Tibial nerve (tissue), 4 donors: Measurements from ENCODE around the gene LTBP3. TPM values are rescaled to one million over a fixed set of nuclear protein-coding genes. Genes with fewer than 3 reads are reported as not detected.

Source experiments
- DNase-seq, 2 donors: peaks; one replicate each; pipeline ENCODE4 v3.0.0-alpha.2; 2019; ENCODE audit warnings: low spot score in 2 of 2
- H3K27ac ChIP-seq, 4 donors: fragments of 200-600 bp; sonication (generic) in 3 of 4; one replicate each; pipeline ENCODE4 v1.5.1; 2017 to 2019; ENCODE audit warnings: mild to moderate bottlenecking in 1 of 4
- H3K27me3 ChIP-seq, 2 donors: fragments of 200-600 bp; sonication (generic) in 1 of 2; one replicate each; pipeline versions ENCODE4 v1.5.1 to v1.6.0; 2017 to 2019
- H3K36me3 ChIP-seq, 3 donors: fragments of 200-600 bp; sonication (generic); one replicate each; pipeline ENCODE4 v1.5.1; 2018 to 2019
- H3K4me1 ChIP-seq, 4 donors: fragments of 200-600 bp; sonication (generic) in 3 of 4; one replicate each; pipeline ENCODE4 v1.5.1; 2017 to 2019
- H3K4me3 ChIP-seq, 4 donors: fragments of 200-600 bp; sonication (generic) in 3 of 4; one replicate each; pipeline ENCODE4 v1.5.1; 2017 to 2019; ENCODE audit warnings: mild to moderate bottlenecking in 1 of 4, moderate library complexity in 1 of 4
- H3K9me3 ChIP-seq, 4 donors: fragments of 200-600 bp; sonication (generic) in 3 of 4; one replicate each; pipeline ENCODE4 v1.5.1; 2017 to 2019
- EP300 ChIP-seq, 2 donors: sonication (generic); formaldehyde crosslinking; IDR thresholded peaks; one replicate each; pipeline ENCODE4 v1.6.1; 2017; ENCODE audit warnings: antibody characterized with exemption in 2 of 2, mild to moderate bottlenecking in 1 of 2
- POLR2A ChIP-seq, 2 donors: fragments of 450-650 bp; IDR thresholded peaks; one replicate each; pipeline ENCODE4 v1.6.1; 2017; ENCODE audit warnings: antibody characterized with exemption in 2 of 2, mild to moderate bottlenecking in 2 of 2, moderate library complexity in 2 of 2
- WGBS, 2 donors: methylation state at CpG; one replicate each; pipeline ENCODE4 v1.1.5; 2018; 5-methylcytosine and 5-hydroxymethylcytosine counted together
- total RNA-seq, 4 donors: library from RNA; depleted of rRNA; stranded (reverse); fragments of >200 nt; gene quantifications; one replicate each; pipeline ENCODE4 v1.1.0, GENCODE V29; 2016
- TF ChIP-seq, protein P1 (sequence below), 5 experiments: fragments of 200-600 bp in 3 of 5; fragments of 450-650 bp in 2 of 5; sonication (generic) in 3 of 5; IDR thresholded peaks; one replicate each; pipeline ENCODE4 v1.5.1; 2016 to 2019; ENCODE audit warnings: antibody characterized with exemption in 5 of 5, mild to moderate bottlenecking in 3 of 5, moderate library complexity in 2 of 5

LTBP3 gene
- total RNA-seq, 4 donors from 2014 or later: 236 to 476 (median 386) TPM

DNA sequence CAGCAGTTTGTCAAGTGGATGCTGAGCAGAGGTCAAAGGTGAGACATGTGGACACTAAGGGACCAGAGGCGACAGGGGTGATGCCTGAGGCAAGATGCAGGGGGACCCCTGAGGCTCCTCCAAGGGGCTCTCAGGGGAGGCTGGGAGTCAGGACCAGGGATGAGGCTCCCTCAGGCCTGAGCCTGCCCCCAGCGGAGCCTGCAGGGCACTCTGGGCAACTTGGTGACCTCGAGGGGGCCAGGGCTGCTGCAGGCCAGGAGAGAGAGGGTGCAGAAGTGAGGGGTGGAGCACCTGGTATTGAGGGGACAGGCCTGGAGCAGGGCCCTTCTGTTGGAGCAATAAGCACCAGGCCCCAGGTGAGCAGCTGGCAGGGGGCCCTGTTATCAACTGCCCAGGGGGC, 23.8 kb upstream of the LTBP3 start:
- Histone ChIP-seq H3K27me3 (no peaks in the 10 kb centered on the region), H3K4me3 (no peak overlapping the region), H3K9me3 (no peaks in the 10 kb centered on the region), H3K27ac (peak overlapping the region in 1 of 4 donors; percentile 3), H3K36me3 (peaks cover 2 to 69% (median 15%) of the 10 kb centered on the region in 3 donors), H3K4me1 (peaks cover 0 to 52% (median 25%) of the 10 kb centered on the region in 4 donors)
- TF ChIP-seq, protein P1, sequence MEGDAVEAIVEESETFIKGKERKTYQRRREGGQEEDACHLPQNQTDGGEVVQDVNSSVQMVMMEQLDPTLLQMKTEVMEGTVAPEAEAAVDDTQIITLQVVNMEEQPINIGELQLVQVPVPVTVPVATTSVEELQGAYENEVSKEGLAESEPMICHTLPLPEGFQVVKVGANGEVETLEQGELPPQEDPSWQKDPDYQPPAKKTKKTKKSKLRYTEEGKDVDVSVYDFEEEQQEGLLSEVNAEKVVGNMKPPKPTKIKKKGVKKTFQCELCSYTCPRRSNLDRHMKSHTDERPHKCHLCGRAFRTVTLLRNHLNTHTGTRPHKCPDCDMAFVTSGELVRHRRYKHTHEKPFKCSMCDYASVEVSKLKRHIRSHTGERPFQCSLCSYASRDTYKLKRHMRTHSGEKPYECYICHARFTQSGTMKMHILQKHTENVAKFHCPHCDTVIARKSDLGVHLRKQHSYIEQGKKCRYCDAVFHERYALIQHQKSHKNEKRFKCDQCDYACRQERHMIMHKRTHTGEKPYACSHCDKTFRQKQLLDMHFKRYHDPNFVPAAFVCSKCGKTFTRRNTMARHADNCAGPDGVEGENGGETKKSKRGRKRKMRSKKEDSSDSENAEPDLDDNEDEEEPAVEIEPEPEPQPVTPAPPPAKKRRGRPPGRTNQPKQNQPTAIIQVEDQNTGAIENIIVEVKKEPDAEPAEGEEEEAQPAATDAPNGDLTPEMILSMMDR (IDR thresholded peaks at IDR 0.05): no peak
- no peak for TF ChIP-seq EP300 (IDR thresholded peaks at IDR 0.05)
- no peak for TF ChIP-seq POLR2A (IDR thresholded peaks at IDR 0.05)
- 65 to 85% methylated on average over 3 of the region's 3 CpGs for WGBS, 2 donors
- no peak for DNase-seq

DNA sequence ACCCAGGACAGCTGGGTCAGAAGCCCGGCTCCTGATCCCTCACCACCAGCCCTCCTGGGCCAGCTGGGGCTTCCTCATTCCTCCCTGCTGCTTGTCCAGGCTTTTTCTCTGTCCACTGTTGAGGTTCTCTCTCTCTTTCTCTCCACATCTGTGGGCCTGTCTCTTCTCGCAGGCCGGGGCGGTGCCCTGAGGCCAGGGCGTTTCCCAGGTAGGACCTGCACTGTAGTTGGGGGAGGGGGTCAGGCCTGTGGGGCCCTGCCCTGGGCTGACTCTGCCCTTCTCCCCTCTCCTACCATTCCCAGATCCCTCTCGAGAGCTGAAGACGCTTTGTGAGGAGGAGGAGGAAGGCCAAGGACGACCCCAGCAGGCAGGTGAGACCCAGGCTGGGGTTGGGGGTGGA, 22.6 kb upstream of the LTBP3 start:
- no peak for DNase-seq
- Histone ChIP-seq H3K27me3 (no peaks in the 10 kb centered on the region), H3K36me3 (peaks cover 2 to 64% (median 15%) of the 10 kb centered on the region in 3 donors), H3K4me3 (no peak overlapping the region), H3K27ac (peak overlapping the region in 1 of 4 donors; percentile 21), H3K4me1 (peaks cover 0 to 50% (median 26%) of the 10 kb centered on the region in 4 donors), H3K9me3 (no peaks in the 10 kb centered on the region)
- no peak for TF ChIP-seq EP300 (IDR thresholded peaks at IDR 0.05)
- TF ChIP-seq, protein P1 (IDR thresholded peaks at IDR 0.05): no peak
- TF ChIP-seq POLR2A (IDR thresholded peaks at IDR 0.05): no peak
- 87 to 88% methylated on average over 8 of the region's 8 CpGs for WGBS, 2 donors

DNA sequence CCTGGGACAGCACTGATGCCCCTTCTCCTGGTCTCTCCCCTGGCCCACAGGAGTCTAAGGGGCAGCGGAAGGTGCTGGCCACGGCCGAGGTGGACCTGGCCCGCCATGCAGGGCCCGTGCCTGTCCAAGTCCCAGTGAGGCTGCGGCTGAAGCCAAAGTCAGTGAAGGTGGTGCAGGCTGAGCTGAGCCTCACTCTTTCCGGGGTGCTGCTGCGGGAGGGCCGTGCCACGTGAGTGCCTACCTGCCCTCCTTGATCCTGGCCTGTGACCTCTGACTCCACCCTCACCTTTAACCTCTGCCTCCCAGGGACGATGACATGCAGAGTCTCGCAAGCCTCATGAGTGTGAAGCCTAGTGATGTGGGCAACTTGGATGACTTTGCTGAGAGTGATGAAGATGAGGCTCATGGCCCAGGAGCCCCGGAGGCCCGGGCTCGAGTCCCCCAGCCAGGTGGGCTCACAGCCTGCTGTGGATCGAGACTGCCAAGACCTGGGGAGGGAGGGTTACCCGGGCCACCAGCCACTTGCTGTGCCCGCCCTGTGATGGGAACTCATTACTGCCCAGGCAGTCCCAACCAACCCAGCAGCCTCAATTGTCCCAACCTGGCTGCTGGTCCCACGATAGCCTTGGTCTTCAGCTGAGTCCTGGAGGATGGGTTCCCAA, 22.0 kb upstream of the LTBP3 start:
- 84 to 85% methylated on average over 12 to 18 of the region's 19 CpGs for WGBS, 2 donors
- no peak overlapping the region for H3K4me3 ChIP-seq
- DNase-seq: no peak
- H3K4me1 ChIP-seq: peaks cover 0 to 51% (median 31%) of the 10 kb centered on the region in 4 donors
- H3K9me3 ChIP-seq: no peaks in the 10 kb centered on the region
- peak overlapping the region in 1 of 4 donors; percentile 21 for H3K27ac ChIP-seq
- peaks cover 2 to 59% (median 15%) of the 10 kb centered on the region in 3 donors for H3K36me3 ChIP-seq
- TF ChIP-seq, protein P1 (IDR thresholded peaks at IDR 0.05): no peak
- TF ChIP-seq EP300 (IDR thresholded peaks at IDR 0.05) (no peak), POLR2A (IDR thresholded peaks at IDR 0.05) (no peak)
- no peaks in the 10 kb centered on the region for H3K27me3 ChIP-seq

DNA sequence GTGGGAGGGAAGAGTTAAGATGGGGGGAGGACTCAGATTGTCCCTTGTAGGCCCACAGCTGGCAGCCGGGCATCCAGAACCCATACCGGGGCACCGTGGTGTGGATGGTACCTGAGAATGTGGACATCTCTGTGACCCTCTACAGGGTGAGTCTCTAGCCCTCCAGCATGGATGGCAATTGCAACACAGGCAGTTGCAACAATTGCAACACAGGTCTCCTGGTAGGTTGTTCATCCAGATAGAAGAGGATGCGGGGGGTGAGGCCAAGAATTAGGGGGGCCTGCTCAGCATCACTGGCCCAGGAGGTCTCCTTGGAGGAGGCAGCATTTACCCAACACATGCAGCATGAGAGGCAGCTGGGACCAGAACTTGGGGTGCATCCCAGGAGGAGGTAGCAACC, 21.1 kb upstream of the LTBP3 start:
- Histone ChIP-seq H3K4me3 (no peak overlapping the region), H3K36me3 (peaks cover 2 to 52% (median 15%) of the 10 kb centered on the region in 3 donors), H3K9me3 (no peaks in the 10 kb centered on the region), H3K4me1 (peaks cover 0 to 53% (median 37%) of the 10 kb centered on the region in 4 donors), H3K27ac (peak overlapping the region in 2 of 4 donors; percentile 94 to 95), H3K27me3 (no peaks in the 10 kb centered on the region)
- no peak for DNase-seq
- 83 to 88% methylated on average over 4 of the region's 4 CpGs for WGBS, 2 donors
- TF ChIP-seq, protein P1 (IDR thresholded peaks at IDR 0.05): no peak
- no peak for TF ChIP-seq EP300 (IDR thresholded peaks at IDR 0.05)
- TF ChIP-seq POLR2A (IDR thresholded peaks at IDR 0.05): no peak

DNA sequence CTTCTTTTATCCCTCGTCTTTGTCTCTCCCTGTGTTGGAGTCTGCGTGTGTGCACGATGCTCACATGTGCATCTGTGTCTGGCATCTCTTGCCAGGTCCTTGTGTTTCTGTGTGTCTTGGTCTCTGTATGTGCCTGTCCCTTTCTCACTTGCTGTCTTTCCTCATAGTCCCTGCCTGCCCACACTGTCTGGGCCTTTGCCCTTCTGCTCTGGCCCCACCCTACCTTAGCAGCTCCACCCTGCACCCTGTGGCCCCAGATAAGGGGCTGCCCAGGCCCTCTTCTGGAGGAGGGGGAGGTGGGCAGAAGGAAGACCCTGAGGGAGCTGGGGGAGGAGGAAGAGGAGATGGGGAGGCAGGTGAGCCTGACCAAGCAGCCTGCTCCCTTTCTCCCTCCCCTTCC, 20.5 kb upstream of the LTBP3 start:
- H3K36me3 ChIP-seq: peaks cover 2 to 46% (median 15%) of the 10 kb centered on the region in 3 donors
- no peaks in the 10 kb centered on the region for H3K27me3 ChIP-seq
- 59 to 65% methylated on average over 3 of the region's 3 CpGs for WGBS, 2 donors
- TF ChIP-seq, protein P1 (IDR thresholded peaks at IDR 0.05): no peak
- no peak for TF ChIP-seq POLR2A (IDR thresholded peaks at IDR 0.05)
- TF ChIP-seq EP300 (IDR thresholded peaks at IDR 0.05): no peak
- H3K4me3 ChIP-seq: no peak overlapping the region
- no peaks in the 10 kb centered on the region for H3K9me3 ChIP-seq
- DNase-seq: no peak
- peaks cover 0 to 51% (median 41%) of the 10 kb centered on the region in 4 donors for H3K4me1 ChIP-seq
- H3K27ac ChIP-seq: peak overlapping the region in 3 of 4 donors; percentile 93 to 95 (median 94)
